Activated T-cell treated with anti-CD3 and anti-CD28 coated beads, Interleukin-2, amount 50 U/mL, for 4 hours (primary cell): ENCODE results near the gene GPR78. TPM values are rescaled to one million over a fixed set of nuclear protein-coding genes. Genes with fewer than 3 reads are reported as not detected.

Experiments
- ATAC-seq, 2 donors: fragments of 200-7000 bp; cut with Tn5 transposase; one replicate each; pipeline ENCODE4 v1.10.0; 2021
- DNase-seq: peaks from one replicate; pipeline ENCODE4 v3.0.0-alpha.2; 2020
- H3K27me3 Mint-ChIP-seq: one replicate; pipeline ENCODE4 v1.8.0; 2021; ENCODE audit warnings: low read depth, mixed read lengths
- H3K36me3 Mint-ChIP-seq: one replicate; pipeline ENCODE4 v1.8.0; 2022; ENCODE audit warnings: mixed read lengths; ENCODE audit not compliant: insufficient read depth
- H3K4me1 Mint-ChIP-seq: one replicate; pipeline ENCODE4 v1.8.0; 2021; ENCODE audit warnings: low read depth, mixed read lengths
- H3K4me3 Mint-ChIP-seq: one replicate; pipeline ENCODE4 v1.8.0; 2021; ENCODE audit warnings: mild to moderate bottlenecking, moderate library complexity, mixed read lengths
- H3K9me3 Mint-ChIP-seq: one replicate; pipeline ENCODE4 v1.8.0; 2021; ENCODE audit warnings: mixed read lengths
- total RNA-seq, 3 donors: library from RNA; stranded (reverse); gene quantifications; one replicate each; pipeline ENCODE4 v1.2.1, GENCODE V29; 2021

Gene GPR78
- total RNA-seq, 3 donors from 2014 or later, result not detected

DNA sequence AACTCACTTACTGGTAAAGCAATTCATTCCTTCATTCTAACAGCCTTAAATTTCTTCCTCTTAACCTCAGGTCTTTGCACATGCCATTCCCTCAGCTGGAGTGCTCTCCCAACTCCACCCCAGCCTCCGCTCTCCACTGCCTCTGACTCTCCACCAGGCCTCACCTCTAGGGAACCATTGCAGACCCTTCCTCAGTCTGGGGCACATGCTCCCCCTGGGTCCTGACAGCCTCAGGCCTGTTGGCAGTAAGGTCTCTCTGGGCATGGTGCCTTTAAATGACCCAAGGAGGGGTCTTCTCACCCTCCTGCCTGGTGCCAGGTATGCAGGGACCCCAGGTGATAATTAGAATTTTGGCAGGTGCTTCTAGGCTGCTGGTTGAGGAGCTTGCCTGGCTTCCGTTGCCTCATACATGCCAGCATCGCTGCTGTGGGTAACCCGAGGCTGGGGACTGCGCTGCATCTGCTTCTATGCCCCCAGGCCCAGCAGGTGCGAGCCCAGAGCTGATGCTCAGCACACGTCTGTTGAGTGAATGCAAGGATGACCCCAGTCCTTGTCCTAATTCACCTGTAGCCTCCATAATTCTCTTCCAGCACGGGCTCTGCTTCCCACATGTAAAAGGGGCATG is 27.5 kb upstream of the GPR78 start:
- H3K4me3 Mint-ChIP-seq, result no peak overlapping the region
- DNase-seq, result no peak
- no peaks in the 10 kb centered on the region for H3K9me3 Mint-ChIP-seq
- no peaks in the 10 kb centered on the region for H3K36me3 Mint-ChIP-seq
- ATAC-seq, result no peak
- no peaks in the 10 kb centered on the region for H3K4me1 Mint-ChIP-seq
- H3K27me3 Mint-ChIP-seq, result no peaks in the 10 kb centered on the region

DNA sequence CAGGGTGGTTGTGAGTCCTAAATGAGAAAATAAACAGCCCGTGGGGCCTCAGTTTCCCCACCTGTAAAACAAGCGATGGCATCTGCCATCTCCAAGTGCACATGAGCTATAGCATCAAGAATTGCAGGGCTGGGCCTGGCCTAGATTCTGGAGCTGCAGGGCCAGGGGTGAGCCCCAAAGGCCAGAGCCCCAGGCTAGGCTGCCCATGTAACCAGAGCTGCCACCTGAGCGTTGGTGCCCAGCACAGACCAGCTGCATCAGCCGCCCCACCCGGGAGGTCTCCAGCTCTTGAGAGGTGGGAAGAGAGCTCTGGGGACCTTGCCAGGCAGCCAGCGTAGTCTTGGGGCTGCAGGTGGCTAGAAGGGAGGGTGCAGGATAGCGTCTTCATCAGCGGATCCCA is 27.0 kb upstream of the GPR78 start:
- Mint-ChIP-seq H3K36me3 (no peaks in the 10 kb centered on the region), H3K27me3 (no peaks in the 10 kb centered on the region), H3K4me1 (no peaks in the 10 kb centered on the region), H3K9me3 (no peaks in the 10 kb centered on the region), H3K4me3 (no peak overlapping the region)
- ATAC-seq (no peak), DNase-seq (no peak)

GRCh38 chr4:8553991-8554405 is 26.2 kb upstream of the GPR78 start:
- Mint-ChIP-seq H3K4me3 (no peak overlapping the region), H3K9me3 (no peaks in the 10 kb centered on the region), H3K4me1 (no peaks in the 10 kb centered on the region), H3K36me3 (no peaks in the 10 kb centered on the region), H3K27me3 (no peaks in the 10 kb centered on the region)
- DNase-seq (no peak), ATAC-seq (no peak)

GRCh38 chr4:8554555-8555100 is 25.6 kb upstream of the GPR78 start:
- no peaks in the 10 kb centered on the region for H3K9me3 Mint-ChIP-seq
- no peaks in the 10 kb centered on the region for H3K36me3 Mint-ChIP-seq
- H3K4me1 Mint-ChIP-seq, result no peaks in the 10 kb centered on the region
- ATAC-seq (no peak), DNase-seq (no peak)
- no peaks in the 10 kb centered on the region for H3K27me3 Mint-ChIP-seq
- H3K4me3 Mint-ChIP-seq, result no peak overlapping the region

GRCh38 chr4:8555716-8556115 is 24.5 kb upstream of the GPR78 start:
- no peak overlapping the region for H3K4me3 Mint-ChIP-seq
- DNase-seq (no peak), ATAC-seq (no peak)
- H3K9me3 Mint-ChIP-seq, result no peaks in the 10 kb centered on the region
- no peaks in the 10 kb centered on the region for H3K4me1 Mint-ChIP-seq
- H3K36me3 Mint-ChIP-seq, result no peaks in the 10 kb centered on the region
- no peaks in the 10 kb centered on the region for H3K27me3 Mint-ChIP-seq

DNA sequence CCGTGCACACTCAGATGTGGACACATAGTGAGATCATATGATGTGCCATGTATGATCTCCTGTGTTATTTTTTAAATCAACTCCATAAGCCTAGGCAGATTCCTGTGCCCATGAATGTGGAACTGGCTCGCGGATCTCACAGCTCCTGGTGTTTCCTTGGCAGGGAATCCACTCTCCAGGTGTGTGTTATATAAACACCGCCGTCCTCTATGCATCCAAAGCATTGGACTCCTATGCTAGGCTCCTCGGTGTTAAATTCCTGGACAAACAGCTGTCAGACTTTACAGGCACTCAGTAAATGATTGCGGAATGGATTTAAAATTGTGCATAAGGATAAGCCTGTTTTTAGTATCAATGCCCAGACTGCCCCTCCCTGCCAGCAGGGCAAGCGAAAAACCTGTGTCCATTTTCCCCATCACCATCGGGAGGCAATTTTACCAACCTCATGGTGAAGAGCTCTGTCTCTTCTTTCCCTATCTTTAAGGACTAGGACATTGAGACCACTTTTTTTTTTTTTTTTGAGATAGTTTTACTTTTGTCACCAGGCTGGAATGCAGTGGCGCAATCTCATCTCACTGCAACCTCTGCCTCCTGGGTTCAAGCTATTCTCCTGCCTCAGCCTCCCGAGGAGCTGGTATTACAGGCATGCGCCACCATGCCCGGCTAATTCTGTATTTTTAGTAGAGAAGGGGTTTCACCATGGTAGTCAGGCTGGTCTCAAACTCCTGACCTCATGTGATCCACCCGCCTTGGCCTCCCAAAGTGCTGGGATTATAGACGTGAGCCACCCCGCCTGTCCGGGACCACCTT is 23.6 kb upstream of the GPR78 start:
- ATAC-seq (no peak), DNase-seq (no peak)
- Mint-ChIP-seq H3K36me3 (no peaks in the 10 kb centered on the region), H3K27me3 (no peaks in the 10 kb centered on the region), H3K4me1 (no peaks in the 10 kb centered on the region), H3K4me3 (no peak overlapping the region), H3K9me3 (no peaks in the 10 kb centered on the region)

- Mint-ChIP-seq H3K4me1 (no peaks in the 10 kb centered on the region), H3K4me3 (no peak overlapping the region), H3K36me3 (no peaks in the 10 kb centered on the region), H3K9me3 (no peaks in the 10 kb centered on the region), H3K27me3 (no peaks in the 10 kb centered on the region)
- ATAC-seq, result no peak
- DNase-seq, result no peak
These were observed 22.8 kb upstream of the GPR78 start for GRCh38 chr4:8557151-8558076.

GRCh38 chr4:8558080-8558960 is 21.9 kb upstream of the GPR78 start:
- DNase-seq (no peak), ATAC-seq (no peak)
- Mint-ChIP-seq H3K9me3 (no peaks in the 10 kb centered on the region), H3K4me3 (no peak overlapping the region), H3K4me1 (no peaks in the 10 kb centered on the region), H3K27me3 (no peaks in the 10 kb centered on the region), H3K36me3 (no peaks in the 10 kb centered on the region)

DNA sequence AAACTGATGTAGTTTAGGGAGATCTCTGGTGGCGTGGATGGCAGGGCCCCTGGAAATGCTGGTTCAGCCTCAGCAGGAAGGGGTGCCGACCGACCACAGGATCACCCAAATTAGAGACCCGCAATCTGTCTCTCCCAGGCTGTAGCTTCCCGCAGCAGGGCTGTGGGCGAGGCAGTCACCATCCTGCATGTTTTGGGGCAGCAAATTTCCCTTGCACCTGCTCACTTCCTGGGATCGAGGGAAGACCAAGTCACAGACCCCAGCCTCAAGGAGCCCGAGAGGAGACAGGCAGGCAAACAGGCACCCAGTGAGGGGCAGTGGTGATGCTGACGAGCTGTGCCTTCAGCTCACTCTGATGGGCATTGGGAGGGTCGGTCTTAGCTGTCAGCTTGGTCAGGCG is 21.2 kb upstream of the GPR78 start:
- H3K9me3 Mint-ChIP-seq, result no peaks in the 10 kb centered on the region
- H3K27me3 Mint-ChIP-seq, result no peaks in the 10 kb centered on the region
- DNase-seq, result no peak
- no peaks in the 10 kb centered on the region for H3K4me1 Mint-ChIP-seq
- H3K4me3 Mint-ChIP-seq, result no peak overlapping the region
- no peaks in the 10 kb centered on the region for H3K36me3 Mint-ChIP-seq
- ATAC-seq, result no peak

- Mint-ChIP-seq H3K36me3 (no peaks in the 10 kb centered on the region), H3K27me3 (no peaks in the 10 kb centered on the region), H3K4me3 (no peak overlapping the region), H3K4me1 (no peaks in the 10 kb centered on the region), H3K9me3 (no peaks in the 10 kb centered on the region)
- ATAC-seq (no peak), DNase-seq (no peak)
These were observed 20.5 kb upstream of the GPR78 start for GRCh38 chr4:8559524-8560264.

- no peaks in the 10 kb centered on the region for H3K27me3 Mint-ChIP-seq
- no peaks in the 10 kb centered on the region for H3K36me3 Mint-ChIP-seq
- no peak overlapping the region for H3K4me3 Mint-ChIP-seq
- no peaks in the 10 kb centered on the region for H3K9me3 Mint-ChIP-seq
- no peaks in the 10 kb centered on the region for H3K4me1 Mint-ChIP-seq
- ATAC-seq (no peak), DNase-seq (no peak)
These were observed 19.7 kb upstream of the GPR78 start for GRCh38 chr4:8560265-8561047.

- peaks cover 3% of the 10 kb centered on the region for H3K27me3 Mint-ChIP-seq
- no peak overlapping the region for H3K4me3 Mint-ChIP-seq
- H3K36me3 Mint-ChIP-seq, result no peaks in the 10 kb centered on the region
- DNase-seq (no peak), ATAC-seq (no peak)
- H3K9me3 Mint-ChIP-seq, result no peaks in the 10 kb centered on the region
- H3K4me1 Mint-ChIP-seq, result no peaks in the 10 kb centered on the region
These were observed 15.6 kb upstream of the GPR78 start for GRCh38 chr4:8564595-8564994.
